ENCODE measurements around the gene MCL1.

Gene MCL1

DNA sequence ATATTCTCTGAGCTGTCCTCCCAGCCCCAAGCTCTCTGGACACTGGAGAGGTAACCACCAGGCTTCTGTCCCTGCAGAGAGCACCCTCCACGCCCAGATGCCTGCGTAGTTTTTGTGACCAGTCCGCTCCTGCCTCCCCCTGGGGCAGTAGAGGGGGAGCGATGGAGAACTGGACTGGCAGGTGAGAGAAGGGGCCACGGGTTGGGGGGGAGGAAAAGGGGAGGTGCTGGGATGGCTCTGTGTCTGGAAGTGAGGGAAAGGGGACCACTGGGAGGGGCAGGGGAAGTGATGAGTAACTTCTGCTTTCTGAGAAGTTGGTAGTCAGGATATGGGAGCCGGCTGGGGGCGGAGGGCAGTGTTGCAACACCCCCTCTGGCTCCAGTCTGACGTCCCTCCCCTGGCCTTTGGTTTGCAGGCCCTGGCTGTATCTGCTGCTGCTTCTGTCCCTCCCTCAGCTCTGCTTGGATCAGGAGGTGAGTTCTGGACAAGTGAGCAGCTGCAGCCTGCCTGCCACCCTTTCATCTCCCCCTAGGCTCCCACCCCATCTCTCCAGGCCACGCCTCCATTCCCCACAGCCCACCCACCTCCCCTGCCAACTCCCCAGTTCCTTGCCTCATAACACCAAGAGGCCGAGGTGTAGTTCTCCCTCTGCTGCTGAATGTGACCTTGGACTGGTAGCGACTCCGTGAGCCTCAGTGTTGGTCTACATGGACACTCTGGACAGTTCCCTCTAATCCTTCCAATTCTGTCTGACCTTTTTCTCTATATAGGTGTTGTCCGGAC is 27.1 kb downstream of the MCL1 start (continued):
- no peak for TF ChIP-seq ZNF350 (tag by site-specific recombination; IDR thresholded peaks at IDR 0.05)
- TF ChIP-seq ZNF555 (tag by site-specific recombination; conservative IDR thresholded peaks at IDR 0.05) = no peak
- TF ChIP-seq ZNF175 (tag by site-specific recombination; IDR thresholded peaks at IDR 0.05) = no peak
- TF ChIP-seq GLIS2 (tag by site-specific recombination; IDR thresholded peaks at IDR 0.05) = peak; percentile 56; the same call in 1 of the 2 replicates
- TF ChIP-seq, protein P1, sequence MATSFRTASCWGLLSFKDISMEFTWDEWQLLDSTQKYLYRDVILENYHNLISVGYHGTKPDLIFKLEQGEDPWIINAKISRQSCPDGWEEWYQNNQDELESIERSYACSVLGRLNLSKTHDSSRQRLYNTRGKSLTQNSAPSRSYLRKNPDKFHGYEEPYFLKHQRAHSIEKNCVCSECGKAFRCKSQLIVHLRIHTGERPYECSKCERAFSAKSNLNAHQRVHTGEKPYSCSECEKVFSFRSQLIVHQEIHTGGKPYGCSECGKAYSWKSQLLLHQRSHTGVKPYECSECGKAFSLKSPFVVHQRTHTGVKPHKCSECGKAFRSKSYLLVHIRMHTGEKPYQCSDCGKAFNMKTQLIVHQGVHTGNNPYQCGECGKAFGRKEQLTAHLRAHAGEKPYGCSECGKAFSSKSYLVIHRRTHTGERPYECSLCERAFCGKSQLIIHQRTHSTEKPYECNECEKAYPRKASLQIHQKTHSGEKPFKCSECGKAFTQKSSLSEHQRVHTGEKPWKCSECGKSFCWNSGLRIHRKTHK (tag by site-specific recombination; IDR thresholded peaks at IDR 0.05) = no peak
- no peak for TF ChIP-seq ZNF239 (tag by site-specific recombination; IDR thresholded peaks at IDR 0.05)
- TF ChIP-seq ZNF202 (tag by site-specific recombination; IDR thresholded peaks at IDR 0.05; ENCODE audit: borderline replicate concordance) = no peak
- no peak for TF ChIP-seq ZNF544 (tag by site-specific recombination; IDR thresholded peaks at IDR 0.05)
- TF ChIP-seq ZNF37A (tag by site-specific recombination; IDR thresholded peaks at IDR 0.05) = no peak
- TF ChIP-seq ZNF138 (tag by site-specific recombination; IDR thresholded peaks at IDR 0.05; ENCODE audit: borderline replicate concordance) = no peak
- no peak for TF ChIP-seq ZNF248 (tag by site-specific recombination; IDR thresholded peaks at IDR 0.05)
- TF ChIP-seq, protein P2, sequence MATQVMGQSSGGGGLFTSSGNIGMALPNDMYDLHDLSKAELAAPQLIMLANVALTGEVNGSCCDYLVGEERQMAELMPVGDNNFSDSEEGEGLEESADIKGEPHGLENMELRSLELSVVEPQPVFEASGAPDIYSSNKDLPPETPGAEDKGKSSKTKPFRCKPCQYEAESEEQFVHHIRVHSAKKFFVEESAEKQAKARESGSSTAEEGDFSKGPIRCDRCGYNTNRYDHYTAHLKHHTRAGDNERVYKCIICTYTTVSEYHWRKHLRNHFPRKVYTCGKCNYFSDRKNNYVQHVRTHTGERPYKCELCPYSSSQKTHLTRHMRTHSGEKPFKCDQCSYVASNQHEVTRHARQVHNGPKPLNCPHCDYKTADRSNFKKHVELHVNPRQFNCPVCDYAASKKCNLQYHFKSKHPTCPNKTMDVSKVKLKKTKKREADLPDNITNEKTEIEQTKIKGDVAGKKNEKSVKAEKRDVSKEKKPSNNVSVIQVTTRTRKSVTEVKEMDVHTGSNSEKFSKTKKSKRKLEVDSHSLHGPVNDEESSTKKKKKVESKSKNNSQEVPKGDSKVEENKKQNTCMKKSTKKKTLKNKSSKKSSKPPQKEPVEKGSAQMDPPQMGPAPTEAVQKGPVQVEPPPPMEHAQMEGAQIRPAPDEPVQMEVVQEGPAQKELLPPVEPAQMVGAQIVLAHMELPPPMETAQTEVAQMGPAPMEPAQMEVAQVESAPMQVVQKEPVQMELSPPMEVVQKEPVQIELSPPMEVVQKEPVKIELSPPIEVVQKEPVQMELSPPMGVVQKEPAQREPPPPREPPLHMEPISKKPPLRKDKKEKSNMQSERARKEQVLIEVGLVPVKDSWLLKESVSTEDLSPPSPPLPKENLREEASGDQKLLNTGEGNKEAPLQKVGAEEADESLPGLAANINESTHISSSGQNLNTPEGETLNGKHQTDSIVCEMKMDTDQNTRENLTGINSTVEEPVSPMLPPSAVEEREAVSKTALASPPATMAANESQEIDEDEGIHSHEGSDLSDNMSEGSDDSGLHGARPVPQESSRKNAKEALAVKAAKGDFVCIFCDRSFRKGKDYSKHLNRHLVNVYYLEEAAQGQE (tag by site-specific recombination; IDR thresholded peaks at IDR 0.05) = peak; percentile 71
- TF ChIP-seq ZNF776 (tag by site-specific recombination; IDR thresholded peaks at IDR 0.05; ENCODE audit: borderline replicate concordance) = no peak
- no peak for TF ChIP-seq ZNF843 (tag by site-specific recombination; IDR thresholded peaks at IDR 0.05)
- no peak for TF ChIP-seq ZNF266 (tag by site-specific recombination; IDR thresholded peaks at IDR 0.05; ENCODE audit: low read depth)
- no peak for TF ChIP-seq FEZF1 (tag by site-specific recombination; IDR thresholded peaks at IDR 0.05)
- no peak for TF ChIP-seq ZNF623 (tag by site-specific recombination; IDR thresholded peaks at IDR 0.05)
- no peak for TF ChIP-seq ZNF311 (tag by site-specific recombination; IDR thresholded peaks at IDR 0.05; ENCODE audit: borderline replicate concordance)
- TF ChIP-seq, protein P3, sequence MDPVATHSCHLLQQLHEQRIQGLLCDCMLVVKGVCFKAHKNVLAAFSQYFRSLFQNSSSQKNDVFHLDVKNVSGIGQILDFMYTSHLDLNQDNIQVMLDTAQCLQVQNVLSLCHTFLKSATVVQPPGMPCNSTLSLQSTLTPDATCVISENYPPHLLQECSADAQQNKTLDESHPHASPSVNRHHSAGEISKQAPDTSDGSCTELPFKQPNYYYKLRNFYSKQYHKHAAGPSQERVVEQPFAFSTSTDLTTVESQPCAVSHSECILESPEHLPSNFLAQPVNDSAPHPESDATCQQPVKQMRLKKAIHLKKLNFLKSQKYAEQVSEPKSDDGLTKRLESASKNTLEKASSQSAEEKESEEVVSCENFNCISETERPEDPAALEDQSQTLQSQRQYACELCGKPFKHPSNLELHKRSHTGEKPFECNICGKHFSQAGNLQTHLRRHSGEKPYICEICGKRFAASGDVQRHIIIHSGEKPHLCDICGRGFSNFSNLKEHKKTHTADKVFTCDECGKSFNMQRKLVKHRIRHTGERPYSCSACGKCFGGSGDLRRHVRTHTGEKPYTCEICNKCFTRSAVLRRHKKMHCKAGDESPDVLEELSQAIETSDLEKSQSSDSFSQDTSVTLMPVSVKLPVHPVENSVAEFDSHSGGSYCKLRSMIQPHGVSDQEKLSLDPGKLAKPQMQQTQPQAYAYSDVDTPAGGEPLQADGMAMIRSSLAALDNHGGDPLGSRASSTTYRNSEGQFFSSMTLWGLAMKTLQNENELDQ (tag by site-specific recombination; IDR thresholded peaks at IDR 0.05; ENCODE audit: low read depth) = no peak
- TF ChIP-seq, protein P4, sequence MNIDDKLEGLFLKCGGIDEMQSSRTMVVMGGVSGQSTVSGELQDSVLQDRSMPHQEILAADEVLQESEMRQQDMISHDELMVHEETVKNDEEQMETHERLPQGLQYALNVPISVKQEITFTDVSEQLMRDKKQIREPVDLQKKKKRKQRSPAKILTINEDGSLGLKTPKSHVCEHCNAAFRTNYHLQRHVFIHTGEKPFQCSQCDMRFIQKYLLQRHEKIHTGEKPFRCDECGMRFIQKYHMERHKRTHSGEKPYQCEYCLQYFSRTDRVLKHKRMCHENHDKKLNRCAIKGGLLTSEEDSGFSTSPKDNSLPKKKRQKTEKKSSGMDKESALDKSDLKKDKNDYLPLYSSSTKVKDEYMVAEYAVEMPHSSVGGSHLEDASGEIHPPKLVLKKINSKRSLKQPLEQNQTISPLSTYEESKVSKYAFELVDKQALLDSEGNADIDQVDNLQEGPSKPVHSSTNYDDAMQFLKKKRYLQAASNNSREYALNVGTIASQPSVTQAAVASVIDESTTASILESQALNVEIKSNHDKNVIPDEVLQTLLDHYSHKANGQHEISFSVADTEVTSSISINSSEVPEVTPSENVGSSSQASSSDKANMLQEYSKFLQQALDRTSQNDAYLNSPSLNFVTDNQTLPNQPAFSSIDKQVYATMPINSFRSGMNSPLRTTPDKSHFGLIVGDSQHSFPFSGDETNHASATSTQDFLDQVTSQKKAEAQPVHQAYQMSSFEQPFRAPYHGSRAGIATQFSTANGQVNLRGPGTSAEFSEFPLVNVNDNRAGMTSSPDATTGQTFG (tag by site-specific recombination; IDR thresholded peaks at IDR 0.05; ENCODE audit: borderline replicate concordance) = no peak
- TF ChIP-seq ZNF561 (tag by site-specific recombination; IDR thresholded peaks at IDR 0.05; ENCODE audit: borderline replicate concordance) = no peak
- 0 out of 2 replicates have a peak, but pooled peaks have one; percentile 27 for TF ChIP-seq SP7 (tag by site-specific recombination; IDR thresholded peaks at IDR 0.05)
- no peak for TF ChIP-seq ZNF19 (tag by site-specific recombination; IDR thresholded peaks at IDR 0.05; ENCODE audit: low read depth)
- TF ChIP-seq BCL11A (tag by site-specific recombination; IDR thresholded peaks at IDR 0.05; ENCODE audit: low read depth) = no peak
- no peak for TF ChIP-seq ZNF302 (tag by site-specific recombination; IDR thresholded peaks at IDR 0.05; ENCODE audit: low read depth)
- no peak for TF ChIP-seq KLF10 (tag by site-specific recombination; IDR thresholded peaks at IDR 0.05)
- TF ChIP-seq, protein P5, sequence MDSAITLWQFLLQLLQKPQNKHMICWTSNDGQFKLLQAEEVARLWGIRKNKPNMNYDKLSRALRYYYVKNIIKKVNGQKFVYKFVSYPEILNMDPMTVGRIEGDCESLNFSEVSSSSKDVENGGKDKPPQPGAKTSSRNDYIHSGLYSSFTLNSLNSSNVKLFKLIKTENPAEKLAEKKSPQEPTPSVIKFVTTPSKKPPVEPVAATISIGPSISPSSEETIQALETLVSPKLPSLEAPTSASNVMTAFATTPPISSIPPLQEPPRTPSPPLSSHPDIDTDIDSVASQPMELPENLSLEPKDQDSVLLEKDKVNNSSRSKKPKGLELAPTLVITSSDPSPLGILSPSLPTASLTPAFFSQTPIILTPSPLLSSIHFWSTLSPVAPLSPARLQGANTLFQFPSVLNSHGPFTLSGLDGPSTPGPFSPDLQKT (IDR thresholded peaks at IDR 0.05; ENCODE audit: borderline replicate concordance, low read depth, low read length) = no peak
- no peak for TF ChIP-seq ZXDB (tag by site-specific recombination; IDR thresholded peaks at IDR 0.05)
- TF ChIP-seq ZFHX2 (tag by site-specific recombination; conservative IDR thresholded peaks at IDR 0.05) = peak; percentile 72
- TF ChIP-seq RBAK (tag by site-specific recombination; IDR thresholded peaks at IDR 0.05) = no peak

Data from HEK293 (cell line).